HG02759 (cell line): Measurements from ENCODE around the gene RBM25.
"Not testable (repeated sequence)": the region's sequence is repeated elsewhere in the genome, so short reads cannot be mapped to it uniquely, and the experiment has no call there.

Experiments used
- ATAC-seq: cut with Tn5 transposase; IDR thresholded peaks from one replicate; pipeline ENCODE4 v1.9.1; 2021; ENCODE audit warnings: mild to moderate bottlenecking, moderate library complexity; ENCODE audit not compliant: unreplicated experiment

The RBM25 gene

GRCh38 chr14:73168274-73168673 lies 109.9 kb downstream of the RBM25 start:
- ATAC-seq = no peak

- ATAC-seq = no peak
These were observed 110.4 kb downstream of the RBM25 start for GRCh38 chr14:73168691-73169090.

GRCh38 chr14:73169855-73170254 lies 111.5 kb downstream of the RBM25 start:
- not testable (repeated sequence) for ATAC-seq

GRCh38 chr14:73170686-73171085 lies 112.4 kb downstream of the RBM25 start:
- no peak for ATAC-seq

- no peak for ATAC-seq
These were observed 114.2 kb downstream of the RBM25 start for GRCh38 chr14:73172500-73172899.

GRCh38 chr14:73173092-73173735 lies 114.9 kb downstream of the RBM25 start:
- ATAC-seq = no peak
